ENCODE results near the gene LRBA.
A peak's percentile ranks its signal among the peaks of the same experiment; 100 is the strongest.
"Not testable (repeated sequence)": the region's sequence is repeated elsewhere in the genome, so short reads cannot be mapped to it uniquely, and the experiment has no call there.

Gene LRBA

GRCh38 chr4:150423074-150423473 is 592.0 kb downstream of the LRBA start:
- Mint-ChIP-seq H3K27me3 (no peaks in the 10 kb centered on the region), H3K27ac (no peak overlapping the region), H3K9me3 (no peaks in the 10 kb centered on the region), H3K36me3 (ENCODE audit: low read depth) (peaks cover 26% of the 10 kb centered on the region), H3K4me1 (ENCODE audit: low read depth) (no peaks in the 10 kb centered on the region), H3K4me3 (no peak overlapping the region)

DNA sequence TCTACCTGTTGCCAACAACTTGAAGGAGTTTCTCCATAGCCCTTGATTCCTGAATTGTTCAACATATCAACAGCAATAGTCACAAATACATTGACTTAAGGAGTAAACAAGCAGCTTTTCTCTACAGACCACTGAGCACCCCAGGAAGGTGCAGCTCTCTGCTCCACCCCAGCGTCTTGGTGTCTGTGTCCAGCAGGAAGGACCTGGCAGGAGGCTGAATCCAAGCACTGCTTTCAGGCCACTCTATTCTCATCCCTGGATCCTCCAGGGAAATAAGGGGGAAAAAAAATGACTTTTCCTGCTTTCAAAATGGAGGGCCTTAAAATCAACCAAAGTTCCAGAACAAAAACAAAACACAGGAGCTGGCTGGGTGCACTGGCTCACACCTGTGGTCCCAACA is 593.5 kb downstream of the LRBA start:
- no peaks in the 10 kb centered on the region for H3K27me3 Mint-ChIP-seq
- H3K4me1 Mint-ChIP-seq (ENCODE audit: low read depth): no peaks in the 10 kb centered on the region
- H3K36me3 Mint-ChIP-seq (ENCODE audit: low read depth): peaks cover 21% of the 10 kb centered on the region
- H3K9me3 Mint-ChIP-seq: no peaks in the 10 kb centered on the region
- no peak overlapping the region for H3K27ac Mint-ChIP-seq
- no peak overlapping the region for H3K4me3 Mint-ChIP-seq

GRCh38 chr4:150419939-150420338 is 595.1 kb downstream of the LRBA start:
- H3K27me3 Mint-ChIP-seq: no peaks in the 10 kb centered on the region
- no peaks in the 10 kb centered on the region for H3K9me3 Mint-ChIP-seq
- H3K27ac Mint-ChIP-seq: no peak overlapping the region
- peaks cover 25% of the 10 kb centered on the region for H3K36me3 Mint-ChIP-seq (ENCODE audit: low read depth)
- H3K4me1 Mint-ChIP-seq (ENCODE audit: low read depth): peaks cover 2% of the 10 kb centered on the region
- no peak overlapping the region for H3K4me3 Mint-ChIP-seq

GRCh38 chr4:150418757-150419410 is 596.2 kb downstream of the LRBA start:
- Mint-ChIP-seq H3K27ac (no peak overlapping the region), H3K36me3 (ENCODE audit: low read depth) (peaks cover 32% of the 10 kb centered on the region), H3K9me3 (no peaks in the 10 kb centered on the region), H3K4me3 (no peak overlapping the region), H3K4me1 (ENCODE audit: low read depth) (peaks cover 2% of the 10 kb centered on the region), H3K27me3 (no peaks in the 10 kb centered on the region)

- H3K4me1 Mint-ChIP-seq (ENCODE audit: low read depth): peaks cover 2% of the 10 kb centered on the region
Measured at GRCh38 chr4:150415213-150415612, 599.9 kb downstream of the LRBA start.

GRCh38 chr4:150411520-150411919 is 603.6 kb downstream of the LRBA start:
- H3K4me1 Mint-ChIP-seq (ENCODE audit: low read depth): peaks cover 2% of the 10 kb centered on the region
- no peak overlapping the region for H3K27ac Mint-ChIP-seq
- no peak overlapping the region for H3K4me3 Mint-ChIP-seq
- peaks cover 25% of the 10 kb centered on the region for H3K36me3 Mint-ChIP-seq (ENCODE audit: low read depth)
- H3K9me3 Mint-ChIP-seq: no peaks in the 10 kb centered on the region
- no peaks in the 10 kb centered on the region for H3K27me3 Mint-ChIP-seq

More at GRCh38 chr4:150415213-150415612, 599.9 kb downstream of the LRBA start:
- H3K27me3 Mint-ChIP-seq: no peaks in the 10 kb centered on the region
- no peak overlapping the region for H3K4me3 Mint-ChIP-seq
- H3K36me3 Mint-ChIP-seq (ENCODE audit: low read depth): peaks cover 22% of the 10 kb centered on the region
- H3K27ac Mint-ChIP-seq: no peak overlapping the region
- no peaks in the 10 kb centered on the region for H3K9me3 Mint-ChIP-seq

GRCh38 chr4:150402871-150403272 is 612.2 kb downstream of the LRBA start:
- Mint-ChIP-seq H3K27ac (no peak overlapping the region), H3K9me3 (no peaks in the 10 kb centered on the region), H3K36me3 (ENCODE audit: low read depth) (peaks cover 43% of the 10 kb centered on the region), H3K4me1 (ENCODE audit: low read depth) (no peaks in the 10 kb centered on the region), H3K27me3 (no peaks in the 10 kb centered on the region), H3K4me3 (no peak overlapping the region)

- H3K9me3 Mint-ChIP-seq: no peaks in the 10 kb centered on the region
- peaks cover 37% of the 10 kb centered on the region for H3K36me3 Mint-ChIP-seq (ENCODE audit: low read depth)
- no peaks in the 10 kb centered on the region for H3K27me3 Mint-ChIP-seq
- no peak overlapping the region for H3K4me3 Mint-ChIP-seq
- no peak overlapping the region for H3K27ac Mint-ChIP-seq
- H3K4me1 Mint-ChIP-seq (ENCODE audit: low read depth): peaks cover 4% of the 10 kb centered on the region
Measured at GRCh38 chr4:150401083-150401687, 613.9 kb downstream of the LRBA start.

- no peak overlapping the region for H3K4me3 Mint-ChIP-seq
- peaks cover 11% of the 10 kb centered on the region for H3K4me1 Mint-ChIP-seq (ENCODE audit: low read depth)
- H3K27me3 Mint-ChIP-seq: no peaks in the 10 kb centered on the region
- peak overlapping the region; percentile 63 for H3K27ac Mint-ChIP-seq
- H3K36me3 Mint-ChIP-seq (ENCODE audit: low read depth): peaks cover 51% of the 10 kb centered on the region
- peaks cover 21% of the 10 kb centered on the region for H3K9me3 Mint-ChIP-seq
Measured at GRCh38 chr4:150395872-150396271, 619.2 kb downstream of the LRBA start.

DNA sequence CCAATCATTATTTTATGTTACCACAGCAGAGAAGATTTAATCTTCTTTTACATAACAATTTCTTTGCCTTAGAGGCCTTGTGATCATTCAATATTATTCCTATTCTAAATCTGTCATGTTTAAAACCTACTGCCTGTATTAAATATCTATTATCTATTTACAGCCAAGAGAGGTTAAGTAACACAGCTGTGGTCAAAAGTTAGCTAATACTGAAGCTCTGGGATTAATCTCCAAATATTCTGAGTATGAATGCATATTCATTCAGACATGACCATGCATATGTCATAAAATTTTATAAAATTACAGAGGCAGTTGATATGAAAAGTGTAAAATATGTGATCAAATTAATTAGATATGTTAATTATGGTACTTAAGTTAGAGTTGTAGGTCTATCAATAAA is 621.0 kb downstream of the LRBA start:
- no peaks in the 10 kb centered on the region for H3K27me3 Mint-ChIP-seq
- H3K4me3 Mint-ChIP-seq: no peak overlapping the region
- no peak overlapping the region for H3K27ac Mint-ChIP-seq
- H3K9me3 Mint-ChIP-seq: peaks cover 21% of the 10 kb centered on the region
- H3K36me3 Mint-ChIP-seq (ENCODE audit: low read depth): peaks cover 51% of the 10 kb centered on the region
- H3K4me1 Mint-ChIP-seq (ENCODE audit: low read depth): peaks cover 11% of the 10 kb centered on the region

- peaks cover 7% of the 10 kb centered on the region for H3K4me1 Mint-ChIP-seq (ENCODE audit: low read depth)
- H3K27ac Mint-ChIP-seq: no peak overlapping the region
- no peaks in the 10 kb centered on the region for H3K27me3 Mint-ChIP-seq
- peaks cover 25% of the 10 kb centered on the region for H3K9me3 Mint-ChIP-seq
- H3K4me3 Mint-ChIP-seq: no peak overlapping the region
- H3K36me3 Mint-ChIP-seq (ENCODE audit: low read depth): peaks cover 61% of the 10 kb centered on the region
Measured at GRCh38 chr4:150391052-150391451, 624.0 kb downstream of the LRBA start.

DNA sequence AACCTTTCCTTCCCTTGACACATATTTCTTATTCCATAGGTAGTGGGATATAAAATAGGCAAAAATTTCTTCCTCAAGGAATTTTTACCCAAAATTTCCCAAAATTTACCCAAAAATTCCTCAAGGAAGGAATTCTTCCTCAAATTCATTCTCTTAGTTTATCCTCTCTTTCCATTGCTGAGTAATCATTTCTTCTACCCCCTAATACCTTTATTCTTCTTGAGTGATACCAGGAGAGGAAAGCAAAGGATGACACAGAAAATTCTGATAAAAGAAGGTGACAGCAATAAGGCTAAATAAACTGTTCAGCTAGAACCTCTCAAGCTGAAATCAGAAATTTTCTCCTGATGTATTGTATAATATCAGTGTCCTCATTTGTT is 624.6 kb downstream of the LRBA start:
- peaks cover 25% of the 10 kb centered on the region for H3K9me3 Mint-ChIP-seq
- H3K27ac Mint-ChIP-seq: no peak overlapping the region
- peaks cover 56% of the 10 kb centered on the region for H3K36me3 Mint-ChIP-seq (ENCODE audit: low read depth)
- H3K4me3 Mint-ChIP-seq: no peak overlapping the region
- peaks cover 1% of the 10 kb centered on the region for H3K4me1 Mint-ChIP-seq (ENCODE audit: low read depth)
- H3K27me3 Mint-ChIP-seq: no peaks in the 10 kb centered on the region

DNA sequence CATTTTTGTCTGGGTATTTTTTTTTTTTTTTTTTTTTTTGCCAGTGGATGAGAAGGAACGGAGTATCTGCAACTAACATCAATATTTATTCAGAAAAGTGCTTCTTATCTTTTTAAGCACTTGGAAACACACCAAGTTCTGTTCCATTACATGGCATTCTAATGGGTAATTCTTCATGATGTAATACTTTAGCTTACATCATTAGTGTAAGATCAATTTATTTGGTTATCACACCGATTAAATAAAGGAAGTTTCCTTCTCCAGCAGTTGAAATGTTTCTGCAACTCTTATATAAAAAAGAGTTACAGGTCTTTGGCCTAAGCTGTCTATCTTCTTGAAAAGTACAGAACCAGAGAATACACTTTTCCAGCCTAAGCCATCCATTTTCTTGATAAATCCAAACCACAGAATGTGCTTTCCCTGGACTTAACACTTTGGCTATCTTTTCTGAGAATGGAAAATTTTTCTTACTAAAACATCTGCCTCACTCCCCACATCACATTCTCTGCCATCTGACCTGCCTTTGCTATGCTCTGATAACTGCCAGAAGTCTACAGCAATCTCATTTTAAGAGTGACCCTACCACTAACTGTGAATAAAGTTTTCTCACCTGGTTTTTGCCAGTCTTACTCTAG is 625.1 kb downstream of the LRBA start:
- Mint-ChIP-seq H3K27ac (no peak overlapping the region), H3K36me3 (ENCODE audit: low read depth) (peaks cover 54% of the 10 kb centered on the region), H3K9me3 (peaks cover 21% of the 10 kb centered on the region), H3K4me3 (no peak overlapping the region), H3K27me3 (no peaks in the 10 kb centered on the region), H3K4me1 (ENCODE audit: low read depth) (no peaks in the 10 kb centered on the region)

DNA sequence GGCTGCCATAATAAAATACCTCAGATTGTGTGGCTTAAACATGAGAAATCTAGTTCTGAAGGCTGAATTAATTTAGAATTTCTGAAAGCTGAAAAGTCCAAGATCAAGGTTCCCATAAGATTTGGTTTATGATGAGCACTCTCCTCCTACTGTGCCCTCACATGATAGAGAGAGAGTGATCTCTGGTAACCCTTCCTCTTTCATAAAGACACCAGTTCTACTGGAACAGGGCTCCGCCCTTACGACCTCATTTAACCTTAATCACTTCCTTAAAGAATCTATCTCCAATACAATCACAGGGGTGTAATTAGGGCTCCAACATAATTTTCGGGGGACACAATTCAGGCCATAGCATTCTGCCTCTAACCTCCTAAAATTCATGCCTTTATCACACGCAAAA is 627.1 kb downstream of the LRBA start:
- H3K9me3 Mint-ChIP-seq: peaks cover 14% of the 10 kb centered on the region
- no peaks in the 10 kb centered on the region for H3K27me3 Mint-ChIP-seq
- H3K36me3 Mint-ChIP-seq (ENCODE audit: low read depth): peaks cover 46% of the 10 kb centered on the region
- no peak overlapping the region for H3K27ac Mint-ChIP-seq
- no peaks in the 10 kb centered on the region for H3K4me1 Mint-ChIP-seq (ENCODE audit: low read depth)
- H3K4me3 Mint-ChIP-seq: no peak overlapping the region

GRCh38 chr4:150386415-150386814 is 628.7 kb downstream of the LRBA start:
- H3K27me3 Mint-ChIP-seq; H3K27ac Mint-ChIP-seq; H3K9me3 Mint-ChIP-seq; H3K4me1 Mint-ChIP-seq (ENCODE audit: low read depth); H3K4me3 Mint-ChIP-seq: not testable (repeated sequence)
- peaks cover 31% of the 10 kb centered on the region for H3K36me3 Mint-ChIP-seq (ENCODE audit: low read depth)
